RWPE2 (cell line): ENCODE results near the gene ANKFY1.

Source experiments
- ATAC-seq: fragments of 200-7000 bp; cut with Tn5 transposase; 3 replicates; pipeline ENCODE4 v1.9.1; 2021; ENCODE audit warnings: low read depth
- DNase-seq: peaks from one replicate; pipeline ENCODE4 v3.0.0-alpha.2; 2020; ENCODE audit warnings: low spot score
- H3K27ac ChIP-seq: fragments of 450-650 bp; 2 replicates; pipeline ENCODE4 v1.5.1; 2017; ENCODE audit warnings: mild to moderate bottlenecking; ENCODE audit not compliant: poor library complexity, severe bottlenecking
- H3K27me3 ChIP-seq: fragments of 250-450 bp; sonication (Bioruptor Pico); 2 replicates; pipeline ENCODE4 v1.5.1; 2021; ENCODE audit warnings: mild to moderate bottlenecking, moderate library complexity; ENCODE audit not compliant: insufficient read depth, poor library complexity, severe bottlenecking
- H3K36me3 ChIP-seq: fragments of 250-450 bp; sonication (Bioruptor Pico); 2 replicates; pipeline ENCODE4 v1.5.1; 2020; ENCODE audit warnings: low read depth, mild to moderate bottlenecking, moderate library complexity
- H3K4me1 ChIP-seq: fragments of 250-450 bp; sonication (Bioruptor Pico); 2 replicates; pipeline ENCODE4 v1.5.1; 2021; ENCODE audit warnings: mild to moderate bottlenecking, moderate library complexity; ENCODE audit not compliant: insufficient read depth, poor library complexity, severe bottlenecking
- H3K4me3 ChIP-seq: fragments of 250-450 bp; sonication (Bioruptor Pico); 2 replicates; pipeline ENCODE4 v1.5.1; 2021; ENCODE audit warnings: mild to moderate bottlenecking, moderate library complexity; ENCODE audit not compliant: severe bottlenecking
- H3K9me3 ChIP-seq: fragments of 250-450 bp; sonication (Bioruptor Pico); 2 replicates; pipeline ENCODE4 v1.5.1; 2021; ENCODE audit warnings: mild to moderate bottlenecking, moderate library complexity; ENCODE audit not compliant: severe bottlenecking
- CTCF ChIP-seq: fragments of 450-650 bp; IDR thresholded peaks from one replicate; pipeline ENCODE4 v1.5.1; 2017; ENCODE audit warnings: mild to moderate bottlenecking, moderate library complexity; ENCODE audit not compliant: poor library complexity, severe bottlenecking

ANKFY1 gene

GRCh38 chr17:4177806-4178205 is 86.0 kb downstream of the ANKFY1 start:
- H3K27ac ChIP-seq = no peak overlapping the region
- TF ChIP-seq CTCF = no peak
- H3K36me3 ChIP-seq = peaks cover 75% of the 10 kb centered on the region
- no peaks in the 10 kb centered on the region for H3K9me3 ChIP-seq
- DNase-seq (no peak), ATAC-seq (no peak)
- no peaks in the 10 kb centered on the region for H3K4me1 ChIP-seq
- H3K4me3 ChIP-seq = no peak overlapping the region
- H3K27me3 ChIP-seq = no peaks in the 10 kb centered on the region

GRCh38 chr17:4176808-4177472 is 86.8 kb downstream of the ANKFY1 start:
- H3K4me1 ChIP-seq = no peaks in the 10 kb centered on the region
- no peaks in the 10 kb centered on the region for H3K27me3 ChIP-seq
- H3K4me3 ChIP-seq = no peak overlapping the region
- no peak overlapping the region for H3K27ac ChIP-seq
- DNase-seq (no peak), ATAC-seq (no peak)
- TF ChIP-seq CTCF = no peak
- peaks cover 75% of the 10 kb centered on the region for H3K36me3 ChIP-seq
- H3K9me3 ChIP-seq = no peaks in the 10 kb centered on the region

- no peak overlapping the region for H3K27ac ChIP-seq
- no peak for TF ChIP-seq CTCF
- ATAC-seq (no peak), DNase-seq (no peak)
- no peaks in the 10 kb centered on the region for H3K4me1 ChIP-seq
- no peaks in the 10 kb centered on the region for H3K27me3 ChIP-seq
- H3K9me3 ChIP-seq = no peaks in the 10 kb centered on the region
- H3K4me3 ChIP-seq = no peak overlapping the region
- peaks cover 76% of the 10 kb centered on the region for H3K36me3 ChIP-seq
These were observed 87.6 kb downstream of the ANKFY1 start for GRCh38 chr17:4175921-4176807.

- ATAC-seq (no peak), DNase-seq (no peak)
- Histone ChIP-seq H3K36me3 (peaks cover 80% of the 10 kb centered on the region), H3K27ac (no peak overlapping the region), H3K4me1 (no peaks in the 10 kb centered on the region), H3K4me3 (no peak overlapping the region), H3K27me3 (no peaks in the 10 kb centered on the region), H3K9me3 (no peaks in the 10 kb centered on the region)
- no peak for TF ChIP-seq CTCF
These were observed 89.2 kb downstream of the ANKFY1 start for GRCh38 chr17:4174556-4174955.
